ENCODE measurements around the gene TAP2.

The TAP2 gene

GRCh38 chr6:32836873-32837272 is 1.7 kb downstream of the TAP2 start:
- peaks cover 2% of the 10 kb centered on the region for H3K9me3 ChIP-seq (ENCODE audit: low read length)
- H3K36me3 ChIP-seq (ENCODE audit: insufficient read depth, low read length) = no peaks in the 10 kb centered on the region
- H3K27me3 ChIP-seq (ENCODE audit: insufficient read depth, low read length) = peaks cover 8% of the 10 kb centered on the region
- peaks cover 6% of the 10 kb centered on the region for H3K4me1 ChIP-seq (ENCODE audit: insufficient read depth, low read length)
- H2AFZ ChIP-seq (ENCODE audit: low read depth, low read length) = no peak overlapping the region
- no peak overlapping the region for H3K4me3 ChIP-seq (ENCODE audit: low read length)

DNA sequence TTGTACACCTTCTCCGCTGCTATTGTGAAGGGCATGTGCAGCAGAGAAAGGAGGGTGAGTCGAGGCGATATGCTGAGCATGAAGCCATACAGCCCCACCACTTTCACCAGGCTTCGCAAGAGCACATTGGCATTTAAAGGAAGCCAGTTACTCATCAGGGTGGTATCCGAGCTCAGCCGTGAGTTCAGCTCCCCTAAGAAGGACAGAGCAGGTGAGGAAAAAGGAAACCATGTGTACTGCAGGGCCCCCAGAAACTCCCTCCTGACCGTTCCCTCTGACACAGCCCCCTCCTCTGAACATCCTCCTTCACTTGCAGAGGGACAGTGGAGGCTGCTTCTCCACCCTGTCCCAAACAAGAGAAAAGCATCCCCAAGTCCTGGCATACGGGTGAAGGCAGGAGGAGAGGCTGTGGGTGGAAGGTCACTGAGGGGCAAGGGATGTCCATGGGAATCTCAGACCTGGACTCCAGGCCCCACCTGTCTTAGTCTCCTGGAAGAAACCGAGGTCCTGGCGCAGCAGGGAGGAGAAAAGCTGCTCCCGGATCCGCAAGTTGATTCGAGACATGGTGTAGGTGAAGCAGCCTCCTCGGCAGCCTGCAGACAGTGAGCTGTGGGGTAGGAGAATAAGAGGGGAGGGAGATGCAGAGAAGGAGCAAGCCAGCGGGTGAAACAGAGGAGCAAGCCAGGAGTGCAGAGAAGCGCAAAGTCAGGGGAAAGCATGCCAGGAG is 3.2 kb downstream of the TAP2 start:
- no peaks in the 10 kb centered on the region for H3K27me3 ChIP-seq (ENCODE audit: insufficient read depth, low read length)
- H3K9me3 ChIP-seq (ENCODE audit: low read length) = no peaks in the 10 kb centered on the region
- peaks cover 6% of the 10 kb centered on the region for H3K4me1 ChIP-seq (ENCODE audit: insufficient read depth, low read length)
- no peak overlapping the region for H2AFZ ChIP-seq (ENCODE audit: low read depth, low read length)
- no peaks in the 10 kb centered on the region for H3K36me3 ChIP-seq (ENCODE audit: insufficient read depth, low read length)
- H3K4me3 ChIP-seq (ENCODE audit: low read length) = no peak overlapping the region

GRCh38 chr6:32833664-32834063 is 4.9 kb downstream of the TAP2 start:
- Histone ChIP-seq H3K36me3 (ENCODE audit: insufficient read depth, low read length) (no peaks in the 10 kb centered on the region), H2AFZ (ENCODE audit: low read depth, low read length) (no peak overlapping the region), H3K9me3 (ENCODE audit: low read length) (no peaks in the 10 kb centered on the region), H3K4me1 (ENCODE audit: insufficient read depth, low read length) (peaks cover 6% of the 10 kb centered on the region), H3K4me3 (ENCODE audit: low read length) (no peak overlapping the region), H3K27me3 (ENCODE audit: insufficient read depth, low read length) (no peaks in the 10 kb centered on the region)

DNA sequence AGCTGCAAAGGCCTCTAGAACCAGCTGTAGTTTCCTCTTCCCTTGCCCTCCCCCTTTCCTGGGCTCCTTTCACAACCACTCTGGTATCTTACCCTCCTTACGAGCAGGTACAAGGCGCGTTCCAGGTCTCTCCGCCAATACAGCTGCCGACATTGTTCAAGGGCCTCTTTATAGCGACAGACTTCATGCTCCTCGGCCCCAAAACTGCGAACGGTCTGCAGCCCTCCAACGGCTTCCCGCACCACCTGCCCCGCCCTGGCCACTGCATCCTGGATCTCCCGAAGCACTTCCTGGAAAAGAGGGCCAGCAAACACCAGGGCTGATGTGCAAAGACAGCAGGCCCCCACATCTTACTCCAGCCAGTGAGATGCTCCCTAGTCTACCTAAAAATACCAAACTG is 6.0 kb downstream of the TAP2 start:
- H3K4me3 ChIP-seq (ENCODE audit: low read length) = no peak overlapping the region
- no peaks in the 10 kb centered on the region for H3K4me1 ChIP-seq (ENCODE audit: insufficient read depth, low read length)
- H3K9me3 ChIP-seq (ENCODE audit: low read length) = no peaks in the 10 kb centered on the region
- H2AFZ ChIP-seq (ENCODE audit: low read depth, low read length) = no peak overlapping the region
- no peaks in the 10 kb centered on the region for H3K27me3 ChIP-seq (ENCODE audit: insufficient read depth, low read length)
- no peaks in the 10 kb centered on the region for H3K36me3 ChIP-seq (ENCODE audit: insufficient read depth, low read length)

- Histone ChIP-seq H3K36me3 (ENCODE audit: insufficient read depth, low read length) (no peaks in the 10 kb centered on the region), H2AFZ (ENCODE audit: low read depth, low read length) (no peak overlapping the region), H3K4me3 (ENCODE audit: low read length) (no peak overlapping the region), H3K9me3 (ENCODE audit: low read length) (no peaks in the 10 kb centered on the region), H3K27me3 (ENCODE audit: insufficient read depth, low read length) (peaks cover 2% of the 10 kb centered on the region), H3K4me1 (ENCODE audit: insufficient read depth, low read length) (no peaks in the 10 kb centered on the region)
These were observed 7.6 kb downstream of the TAP2 start for GRCh38 chr6:32830936-32831335.

DNA sequence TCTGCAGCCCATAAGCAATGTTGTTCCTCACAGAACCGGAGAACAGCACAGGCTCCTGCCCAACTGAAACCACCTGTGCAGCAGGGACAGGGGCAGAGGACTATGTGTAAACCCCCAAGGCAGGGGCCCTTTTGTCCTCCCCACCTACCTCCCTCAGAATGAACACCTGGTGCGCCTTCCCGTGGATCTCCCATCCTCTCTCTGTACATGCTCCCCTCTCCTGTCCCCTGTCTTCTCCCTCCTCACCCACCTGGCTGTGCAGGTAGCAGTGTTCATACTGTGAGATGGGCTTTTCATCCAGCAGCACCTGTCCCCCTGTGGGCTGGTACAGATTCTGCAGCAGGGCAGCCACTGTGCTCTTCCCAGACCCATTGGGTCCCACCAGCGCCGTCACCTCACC is 8.5 kb downstream of the TAP2 start:
- Histone ChIP-seq H3K4me1 (ENCODE audit: insufficient read depth, low read length) (no peaks in the 10 kb centered on the region), H2AFZ (ENCODE audit: low read depth, low read length) (no peak overlapping the region), H3K36me3 (ENCODE audit: insufficient read depth, low read length) (no peaks in the 10 kb centered on the region), H3K27me3 (ENCODE audit: insufficient read depth, low read length) (peaks cover 4% of the 10 kb centered on the region), H3K9me3 (ENCODE audit: low read length) (no peaks in the 10 kb centered on the region), H3K4me3 (ENCODE audit: low read length) (no peak overlapping the region)

DNA sequence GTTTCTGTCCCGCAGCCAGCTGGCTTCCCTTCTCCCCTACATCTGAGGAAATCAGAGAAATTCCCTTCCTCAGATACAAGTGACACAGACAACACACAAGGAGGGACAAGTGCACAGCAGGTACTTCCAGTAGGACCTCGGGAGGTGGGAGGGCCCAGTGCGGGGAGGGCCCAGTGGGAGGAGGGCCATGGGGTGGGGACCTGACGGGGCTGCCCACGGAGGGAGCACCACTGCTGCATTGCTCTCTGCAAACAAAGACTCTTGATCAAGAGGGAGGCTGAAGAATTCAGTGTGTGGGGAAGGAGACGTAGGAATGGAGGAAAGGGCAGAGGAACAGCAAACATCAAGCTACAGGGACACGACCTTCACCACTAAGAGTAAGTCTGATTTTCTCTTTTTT is 9.0 kb downstream of the TAP2 start:
- no peaks in the 10 kb centered on the region for H3K36me3 ChIP-seq (ENCODE audit: insufficient read depth, low read length)
- no peaks in the 10 kb centered on the region for H3K4me1 ChIP-seq (ENCODE audit: insufficient read depth, low read length)
- no peak overlapping the region for H2AFZ ChIP-seq (ENCODE audit: low read depth, low read length)
- peaks cover 4% of the 10 kb centered on the region for H3K27me3 ChIP-seq (ENCODE audit: insufficient read depth, low read length)
- no peaks in the 10 kb centered on the region for H3K9me3 ChIP-seq (ENCODE audit: low read length)
- H3K4me3 ChIP-seq (ENCODE audit: low read length) = no peak overlapping the region

GRCh38 chr6:32827025-32827424 is 11.5 kb downstream of the TAP2 start:
- Histone ChIP-seq H3K9me3 (ENCODE audit: low read length) (no peaks in the 10 kb centered on the region), H3K27me3 (ENCODE audit: insufficient read depth, low read length) (peaks cover 4% of the 10 kb centered on the region), H3K4me3 (ENCODE audit: low read length) (no peak overlapping the region), H2AFZ (ENCODE audit: low read depth, low read length) (no peak overlapping the region), H3K4me1 (ENCODE audit: insufficient read depth, low read length) (no peaks in the 10 kb centered on the region), H3K36me3 (ENCODE audit: insufficient read depth, low read length) (no peaks in the 10 kb centered on the region)

GRCh38 chr6:32825966-32826365 is 12.6 kb downstream of the TAP2 start:
- H2AFZ ChIP-seq (ENCODE audit: low read depth, low read length) = no peak overlapping the region
- no peaks in the 10 kb centered on the region for H3K9me3 ChIP-seq (ENCODE audit: low read length)
- H3K27me3 ChIP-seq (ENCODE audit: insufficient read depth, low read length) = peaks cover 11% of the 10 kb centered on the region
- no peaks in the 10 kb centered on the region for H3K4me1 ChIP-seq (ENCODE audit: insufficient read depth, low read length)
- H3K36me3 ChIP-seq (ENCODE audit: insufficient read depth, low read length) = no peaks in the 10 kb centered on the region
- no peak overlapping the region for H3K4me3 ChIP-seq (ENCODE audit: low read length)

GRCh38 chr6:32819729-32820128 is 18.8 kb downstream of the TAP2 start:
- Histone ChIP-seq H2AFZ (ENCODE audit: low read depth, low read length) (no peak overlapping the region), H3K9me3 (ENCODE audit: low read length) (no peaks in the 10 kb centered on the region), H3K27me3 (ENCODE audit: insufficient read depth, low read length) (peaks cover 22% of the 10 kb centered on the region), H3K36me3 (ENCODE audit: insufficient read depth, low read length) (no peaks in the 10 kb centered on the region), H3K4me3 (ENCODE audit: low read length) (no peak overlapping the region), H3K4me1 (ENCODE audit: insufficient read depth, low read length) (no peaks in the 10 kb centered on the region)

- H3K4me3 ChIP-seq (ENCODE audit: low read length) = no peak overlapping the region
- H3K4me1 ChIP-seq (ENCODE audit: insufficient read depth, low read length) = no peaks in the 10 kb centered on the region
- no peaks in the 10 kb centered on the region for H3K9me3 ChIP-seq (ENCODE audit: low read length)
- no peaks in the 10 kb centered on the region for H3K36me3 ChIP-seq (ENCODE audit: insufficient read depth, low read length)
- H3K27me3 ChIP-seq (ENCODE audit: insufficient read depth, low read length) = peaks cover 23% of the 10 kb centered on the region
- no peak overlapping the region for H2AFZ ChIP-seq (ENCODE audit: low read depth, low read length)
These were observed 19.7 kb downstream of the TAP2 start for GRCh38 chr6:32818867-32819266.

- H3K4me3 ChIP-seq (ENCODE audit: low read length) = no peak within 1 kb of the TSS
- H3K27me3 ChIP-seq (ENCODE audit: insufficient read depth, low read length) = peaks cover 20% of the 10 kb centered on the region
- H3K4me1 ChIP-seq (ENCODE audit: insufficient read depth, low read length) = no peaks in the 10 kb centered on the region
These were observed 21.8 kb downstream of the TAP2 start, which contains the start of gene HLA-DOB for GRCh38 chr6:32816746-32817204. TSS of gene HLA-DOB (minus strand) at chr6:32817002. CDS start at chr6:32816951, 51 bp downstream.

DNA sequence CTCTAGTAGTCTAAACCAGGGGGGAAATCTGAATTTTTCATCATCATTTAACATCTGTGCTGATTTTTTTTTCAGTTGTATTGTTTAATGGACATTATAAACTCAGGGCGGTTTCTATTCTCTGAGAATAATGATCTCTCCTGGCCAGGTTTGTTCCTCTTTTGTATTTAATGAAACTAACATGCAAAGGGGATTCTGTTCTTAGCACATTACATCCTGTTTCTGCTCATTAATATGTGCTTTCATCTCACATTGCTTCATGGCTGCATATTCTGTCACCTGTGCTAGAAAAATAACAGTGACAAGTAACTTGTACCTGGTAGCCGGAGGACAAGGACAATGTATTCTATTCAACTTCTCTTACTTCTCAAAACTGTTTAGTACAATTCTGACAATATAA is 22.5 kb downstream of the TAP2 start:
- H3K4me3 ChIP-seq (ENCODE audit: low read length) = no peak overlapping the region
- no peaks in the 10 kb centered on the region for H3K4me1 ChIP-seq (ENCODE audit: insufficient read depth, low read length)
- no peaks in the 10 kb centered on the region for H3K9me3 ChIP-seq (ENCODE audit: low read length)
- H2AFZ ChIP-seq (ENCODE audit: low read depth, low read length) = no peak overlapping the region
- peaks cover 15% of the 10 kb centered on the region for H3K27me3 ChIP-seq (ENCODE audit: insufficient read depth, low read length)
- no peaks in the 10 kb centered on the region for H3K36me3 ChIP-seq (ENCODE audit: insufficient read depth, low read length)

More at GRCh38 chr6:32816746-32817204, 21.8 kb downstream of the TAP2 start, which contains the start of gene HLA-DOB:
- Histone ChIP-seq H3K9me3 (ENCODE audit: low read length) (no peaks in the 10 kb centered on the region), H3K36me3 (ENCODE audit: insufficient read depth, low read length) (no peaks in the 10 kb centered on the region), H2AFZ (ENCODE audit: low read depth, low read length) (no peak within 1 kb of the TSS)

GRCh38 chr6:32815115-32815514 is 23.4 kb downstream of the TAP2 start:
- Histone ChIP-seq H3K36me3 (ENCODE audit: insufficient read depth, low read length) (no peaks in the 10 kb centered on the region), H3K9me3 (ENCODE audit: low read length) (no peaks in the 10 kb centered on the region), H2AFZ (ENCODE audit: low read depth, low read length) (no peak overlapping the region), H3K4me1 (ENCODE audit: insufficient read depth, low read length) (no peaks in the 10 kb centered on the region), H3K27me3 (ENCODE audit: insufficient read depth, low read length) (peaks cover 12% of the 10 kb centered on the region), H3K4me3 (ENCODE audit: low read length) (no peak overlapping the region)
